Mesenchymal stem cell (in vitro differentiated cells and primary cell): ENCODE measurements around the gene IGSF21.

Experiments used
- DNase-seq: peaks from one replicate; pipeline ENCODE4 v3.0.0-alpha.2; 2013
- H2AFZ ChIP-seq: one replicate; pipeline ENCODE4 v1.6.1; 2013; ENCODE audit warnings: low read depth, mild to moderate bottlenecking, control low read depth, inconsistent platforms, low read length, moderate library complexity
- H2AK5ac ChIP-seq: 2 replicates; pipeline ENCODE4 v1.6.1; 2013; ENCODE audit warnings: low read length, moderate library complexity, mild to moderate bottlenecking, inconsistent platforms; ENCODE audit not compliant: severe bottlenecking
- H2BK120ac ChIP-seq: one replicate; pipeline ENCODE4 v1.6.1; 2013; ENCODE audit warnings: low read depth, mild to moderate bottlenecking, inconsistent platforms, low read length, moderate library complexity
- H2BK12ac ChIP-seq, 2 experiments: one replicate each; pipeline ENCODE4 v1.6.1; 2013; ENCODE audit warnings: inconsistent platforms in 2 of 2, low read length in 2 of 2, mild to moderate bottlenecking in 2 of 2, moderate library complexity in 2 of 2, control low read depth in 1 of 2
- H2BK15ac ChIP-seq: one replicate; pipeline ENCODE4 v1.6.1; 2013; ENCODE audit warnings: mild to moderate bottlenecking, low read depth, inconsistent platforms; ENCODE audit not compliant: poor library complexity, severe bottlenecking
- H2BK5ac ChIP-seq: 2 replicates; pipeline ENCODE4 v1.6.1; 2013; ENCODE audit warnings: low read depth, mild to moderate bottlenecking, low read length, control low read depth, inconsistent platforms; ENCODE audit not compliant: poor library complexity, severe bottlenecking
- H3K14ac ChIP-seq, 2 experiments: one replicate each; pipeline ENCODE4 v1.6.1; 2013; ENCODE audit warnings: inconsistent platforms in 2 of 2, low read length in 2 of 2, control low read depth in 1 of 2, mild to moderate bottlenecking in 1 of 2, moderate library complexity in 1 of 2
- H3K18ac ChIP-seq, 2 experiments: one replicate each; pipeline ENCODE4 v1.6.1; 2013; ENCODE audit warnings: inconsistent platforms in 2 of 2, low read length in 2 of 2, control low read depth in 1 of 2, low read depth in 1 of 2, mild to moderate bottlenecking in 1 of 2
- H3K23ac ChIP-seq, 2 experiments: one replicate each; pipeline ENCODE4 v1.6.1; 2013; ENCODE audit warnings: inconsistent platforms in 2 of 2, low read length in 2 of 2, mild to moderate bottlenecking in 2 of 2, moderate library complexity in 2 of 2, control low read depth in 1 of 2
- H3K27ac ChIP-seq: 2 replicates; pipeline ENCODE4 v1.5.1; 2013; ENCODE audit warnings: mild to moderate bottlenecking, moderate library complexity, low read length, control low read depth, inconsistent platforms; ENCODE audit not compliant: poor library complexity, severe bottlenecking
- H3K27me3 ChIP-seq, 2 experiments: 2 replicates each; pipeline versions ENCODE4 v1.6.1 to v1.7.0; 2013; ENCODE audit warnings: low read length in 2 of 2, mild to moderate bottlenecking in 2 of 2, moderate library complexity in 2 of 2, control low read depth in 1 of 2, inconsistent platforms in 1 of 2; ENCODE audit not compliant: control insufficient read depth in 1 of 2, insufficient read depth in 1 of 2
- H3K36me3 ChIP-seq, 2 experiments: 2 replicates each; pipeline versions ENCODE4 v1.6.1 to v1.7.0; 2013; ENCODE audit warnings: low read length in 2 of 2, control low read depth in 1 of 2, inconsistent platforms in 1 of 2, low read depth in 1 of 2, mild to moderate bottlenecking in 1 of 2; ENCODE audit not compliant: insufficient read depth in 2 of 2, control insufficient read depth in 1 of 2
- H3K4ac ChIP-seq, 2 experiments: one replicate each; pipeline ENCODE4 v1.6.1; 2013; ENCODE audit warnings: inconsistent platforms in 2 of 2, low read length in 2 of 2, mild to moderate bottlenecking in 2 of 2, moderate library complexity in 2 of 2, control low read depth in 1 of 2, low read depth in 1 of 2
- H3K4me1 ChIP-seq: 2 replicates; pipeline ENCODE4 v1.6.1; 2013; ENCODE audit warnings: low read depth, low read length, control low read depth; ENCODE audit not compliant: control insufficient read depth, insufficient read depth
- H3K4me2 ChIP-seq: 2 replicates; pipeline ENCODE4 v1.6.1; 2013; ENCODE audit warnings: low read length, mild to moderate bottlenecking, inconsistent platforms; ENCODE audit not compliant: poor library complexity, severe bottlenecking
- H3K4me3 ChIP-seq, 2 experiments: 2 replicates each; pipeline versions ENCODE4 v1.5.1 to v1.7.0; 2013; ENCODE audit warnings: low read length in 2 of 2, mild to moderate bottlenecking in 2 of 2, control low read depth in 1 of 2, low read depth in 1 of 2; ENCODE audit not compliant: insufficient read depth in 1 of 2
- H3K79me1 ChIP-seq: replicated peaks from 2 replicates; pipeline ENCODE4 v1.6.1; 2013; ENCODE audit warnings: mild to moderate bottlenecking, control low read depth, low read length, inconsistent platforms; ENCODE audit not compliant: poor library complexity, severe bottlenecking
- H3K9ac ChIP-seq: 2 replicates; pipeline ENCODE4 v1.7.0; 2013; ENCODE audit warnings: mild to moderate bottlenecking, low read length, moderate library complexity
- H3K9me3 ChIP-seq: 2 replicates; pipeline ENCODE4 v1.7.0; 2013; ENCODE audit warnings: mild to moderate bottlenecking, low read length; ENCODE audit not compliant: control insufficient read depth
- H4K8ac ChIP-seq: one replicate; pipeline ENCODE4 v1.6.1; 2013; ENCODE audit warnings: inconsistent platforms, mild to moderate bottlenecking, low read length, moderate library complexity
- H4K91ac ChIP-seq: one replicate; pipeline ENCODE4 v1.6.1; 2013; ENCODE audit warnings: mild to moderate bottlenecking, low read length, inconsistent platforms
- WGBS: methylation state at CpG from one replicate; pipeline ENCODE4 v1.1.7; 2013; ENCODE audit warnings: mixed read lengths; 5-methylcytosine and 5-hydroxymethylcytosine counted together

The IGSF21 gene

GRCh38 chr1:18422076-18422777 lies 314.6 kb downstream of the IGSF21 start:
- H2BK15ac ChIP-seq, result no peak overlapping the region
- WGBS, result 86% methylated on average over 12 of the region's 15 CpGs
- no peak overlapping the region for H2BK120ac ChIP-seq
- no peaks in the 10 kb centered on the region for H3K27me3 ChIP-seq
- no peak overlapping the region for H2BK12ac ChIP-seq
- H3K36me3 ChIP-seq, result no peaks in the 10 kb centered on the region
- H4K91ac ChIP-seq, result no peak overlapping the region
- no peaks in the 10 kb centered on the region for H3K79me1 ChIP-seq
- H3K4me1 ChIP-seq, result no peaks in the 10 kb centered on the region
- H3K18ac ChIP-seq, result no peak overlapping the region
- H3K4me3 ChIP-seq, result no peak overlapping the region
- no peak overlapping the region for H3K4me2 ChIP-seq
- no peak overlapping the region for H3K23ac ChIP-seq
- no peak overlapping the region for H3K27ac ChIP-seq
- H3K9ac ChIP-seq, result no peak overlapping the region
- no peak overlapping the region for H2AK5ac ChIP-seq
- H3K9me3 ChIP-seq, result no peaks in the 10 kb centered on the region
- no peak overlapping the region for H2AFZ ChIP-seq
- no peak overlapping the region for H3K14ac ChIP-seq
- DNase-seq, result no peak
- no peak overlapping the region for H4K8ac ChIP-seq
- H3K4ac ChIP-seq, result no peak overlapping the region
- no peak overlapping the region for H2BK5ac ChIP-seq

DNA sequence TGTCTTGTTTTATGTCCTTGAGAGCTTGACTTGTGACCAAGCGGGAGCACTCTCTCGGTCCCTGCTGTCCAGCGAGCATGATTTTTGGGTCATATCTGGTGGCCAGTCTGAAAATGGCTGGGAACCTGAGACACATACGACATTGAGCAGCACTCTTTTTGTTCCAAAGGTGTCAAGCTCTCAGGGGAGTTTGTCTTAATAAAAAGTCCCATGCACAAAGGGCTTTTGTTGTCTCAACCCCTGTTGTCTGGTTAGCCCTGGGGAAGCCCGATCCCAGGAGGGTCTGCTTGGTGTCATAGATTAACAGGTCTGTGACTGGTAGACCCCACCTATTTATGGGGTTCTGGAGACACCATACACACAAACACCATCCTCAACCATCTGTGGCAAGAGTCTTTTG lies 315.4 kb downstream of the IGSF21 start:
- no peak for DNase-seq
- Histone ChIP-seq H3K9me3 (no peaks in the 10 kb centered on the region), H3K9ac (no peak overlapping the region), H2AK5ac (no peak overlapping the region), H3K4me1 (no peaks in the 10 kb centered on the region), H3K18ac (no peak overlapping the region), H3K4me3 (no peak overlapping the region), H4K8ac (no peak overlapping the region), H3K79me1 (no peaks in the 10 kb centered on the region), H3K27ac (no peak overlapping the region), H2BK15ac (no peak overlapping the region), H4K91ac (no peak overlapping the region), H3K36me3 (no peaks in the 10 kb centered on the region), H2BK12ac (no peak overlapping the region), H2BK5ac (no peak overlapping the region), H2AFZ (no peak overlapping the region), H3K4me2 (no peak overlapping the region), H3K23ac (no peak overlapping the region), H3K4ac (no peak overlapping the region), H3K14ac (no peak overlapping the region), H2BK120ac (no peak overlapping the region), H3K27me3 (no peaks in the 10 kb centered on the region)
- 89% methylated on average over 5 of the region's 5 CpGs for WGBS

DNA sequence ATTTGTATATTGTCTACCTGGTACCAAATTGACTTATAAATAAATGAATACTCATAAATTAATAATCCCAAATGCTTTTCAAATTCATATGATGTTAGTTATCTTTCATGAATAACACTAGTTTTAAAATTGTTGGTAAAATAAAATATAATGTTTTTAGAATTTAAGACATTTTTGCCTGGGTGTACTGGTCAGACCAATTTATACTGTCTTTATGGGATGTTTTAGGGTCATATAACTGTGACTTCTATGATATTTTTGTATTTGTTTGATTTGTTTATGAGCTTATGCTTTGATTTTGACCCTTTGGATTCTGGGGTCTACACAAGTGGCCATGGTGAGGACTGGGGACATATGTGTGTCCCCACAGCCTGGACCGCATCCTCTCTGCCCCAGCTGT lies 319.0 kb downstream of the IGSF21 start:
- no peak overlapping the region for H3K4ac ChIP-seq
- 71% methylated on average over 1 of the region's 1 CpG for WGBS
- H3K4me3 ChIP-seq, result no peak overlapping the region

More for the DNA sequence above, 319.0 kb downstream of the IGSF21 start:
- Histone ChIP-seq H2BK120ac (no peak overlapping the region), H3K27ac (no peak overlapping the region), H3K36me3 (no peaks in the 10 kb centered on the region), H3K4me1 (no peaks in the 10 kb centered on the region), H2AK5ac (no peak overlapping the region), H3K27me3 (no peaks in the 10 kb centered on the region), H3K9ac (no peak overlapping the region), H3K14ac (no peak overlapping the region), H3K79me1 (no peaks in the 10 kb centered on the region), H2AFZ (no peak overlapping the region), H2BK15ac (no peak overlapping the region), H3K23ac (no peak overlapping the region), H2BK5ac (no peak overlapping the region), H3K18ac (no peak overlapping the region), H2BK12ac (no peak overlapping the region), H3K9me3 (no peaks in the 10 kb centered on the region), H4K91ac (no peak overlapping the region), H4K8ac (no peak overlapping the region), H3K4me2 (no peak overlapping the region)
- DNase-seq, result no peak
